Stimulated activated CD8-positive, alpha-beta memory T cell treated with anti-CD3 and anti-CD28 coated beads, Interleukin-4, amount 100 ng/mL, for 4 hours (primary cell): ENCODE results near the gene LRRC28.
A peak's percentile ranks its signal among the peaks of the same experiment; 100 is the strongest.
"Not testable (repeated sequence)": the region's sequence is repeated elsewhere in the genome, so short reads cannot be mapped to it uniquely, and the experiment has no call there.

Experiments
- DNase-seq, 2 donors: peaks; one replicate each; pipeline ENCODE4 v3.0.0-alpha.2; 2020; ENCODE audit warnings: low read depth in 2 of 2, low spot score in 1 of 2

The LRRC28 gene

GRCh38 chr15:99250857-99251841 is at the start of gene LRRC28:
Gene LRRC28 (plus strand): TSS chr15:99251481. CDS start chr15:99255958, 4,477 bp downstream.
- peak; percentile 82 to 92 for DNase-seq

- no peak for DNase-seq
These were observed 49.1 kb upstream of the LRRC28 start for GRCh38 chr15:99202176-99202552.

- no peak for DNase-seq
These were observed 43.6 kb upstream of the LRRC28 start for GRCh38 chr15:99207672-99208071.

- no peak for DNase-seq
These were observed 42.0 kb upstream of the LRRC28 start for GRCh38 chr15:99209326-99209725.

GRCh38 chr15:99210334-99210733 is 40.9 kb upstream of the LRRC28 start:
- DNase-seq = no peak

- DNase-seq = no peak
These were observed 39.4 kb upstream of the LRRC28 start for GRCh38 chr15:99211926-99212325.

GRCh38 chr15:99212406-99212805 is 38.9 kb upstream of the LRRC28 start:
- no peak for DNase-seq

- peak; percentile 0 to 17 for DNase-seq
These were observed 38.0 kb upstream of the LRRC28 start for GRCh38 chr15:99213187-99213811.

GRCh38 chr15:99224372-99225214 is 26.7 kb upstream of the LRRC28 start:
- no peak for DNase-seq

GRCh38 chr15:99226802-99227201 is 24.5 kb upstream of the LRRC28 start:
- no peak for DNase-seq

GRCh38 chr15:99228120-99228770 is 23.0 kb upstream of the LRRC28 start:
- no peak for DNase-seq

GRCh38 chr15:99230867-99231266 is 20.4 kb upstream of the LRRC28 start:
- no peak for DNase-seq

GRCh38 chr15:99232740-99233139 is 18.5 kb upstream of the LRRC28 start:
- no peak for DNase-seq

GRCh38 chr15:99234160-99234559 is 17.1 kb upstream of the LRRC28 start:
- not testable (repeated sequence) for DNase-seq

GRCh38 chr15:99238849-99239248 is 12.4 kb upstream of the LRRC28 start:
- DNase-seq = no peak

- no peak for DNase-seq
These were observed 11.6 kb upstream of the LRRC28 start for GRCh38 chr15:99239545-99240198.

- no peak for DNase-seq
These were observed 9.5 kb upstream of the LRRC28 start for GRCh38 chr15:99241752-99242151.

GRCh38 chr15:99244306-99244705 is 7.0 kb upstream of the LRRC28 start:
- no peak for DNase-seq

GRCh38 chr15:99247062-99247461 is 4.2 kb upstream of the LRRC28 start:
- no peak for DNase-seq

GRCh38 chr15:99248000-99248715 is 3.1 kb upstream of the LRRC28 start:
- no peak for DNase-seq
